ENCODE results near the gene SLC5A5. TPM values are rescaled to one million over a fixed set of nuclear protein-coding genes. Genes with fewer than 3 reads are reported as not detected.

SLC5A5 gene
- total RNA-seq, 3 donors from 2014 or later = not detected

GRCh38 chr19:17888260-17888659, 16.5 kb downstream of the SLC5A5 start:
- Histone ChIP-seq H3K9me3 (no peaks in the 10 kb centered on the region), H3K4me1 (no peaks in the 10 kb centered on the region), H3K36me3 (no peaks in the 10 kb centered on the region), H3K27ac (no peak overlapping the region), H3K4me3 (no peak overlapping the region), H3K27me3 (peaks cover 0 to 13% of the 10 kb centered on the region in 2 donors)
- intact Hi-C loops (cut with DNase I; ENCODE audit: low total_unique reads) = loop anchor here (5.0 kb wide), 1 partner anchor 241 kb away; no protein-coding TSS in a partner anchor
- TF ChIP-seq POLR2A (IDR thresholded peaks at IDR 0.05) (no peak), CTCF (IDR thresholded peaks at IDR 0.05) (no peak), POLR2AphosphoS5 (IDR thresholded peaks at IDR 0.05) (no peak)
- DNase-seq (ENCODE audit: low spot score in 2 of 2) = no peak

DNA sequence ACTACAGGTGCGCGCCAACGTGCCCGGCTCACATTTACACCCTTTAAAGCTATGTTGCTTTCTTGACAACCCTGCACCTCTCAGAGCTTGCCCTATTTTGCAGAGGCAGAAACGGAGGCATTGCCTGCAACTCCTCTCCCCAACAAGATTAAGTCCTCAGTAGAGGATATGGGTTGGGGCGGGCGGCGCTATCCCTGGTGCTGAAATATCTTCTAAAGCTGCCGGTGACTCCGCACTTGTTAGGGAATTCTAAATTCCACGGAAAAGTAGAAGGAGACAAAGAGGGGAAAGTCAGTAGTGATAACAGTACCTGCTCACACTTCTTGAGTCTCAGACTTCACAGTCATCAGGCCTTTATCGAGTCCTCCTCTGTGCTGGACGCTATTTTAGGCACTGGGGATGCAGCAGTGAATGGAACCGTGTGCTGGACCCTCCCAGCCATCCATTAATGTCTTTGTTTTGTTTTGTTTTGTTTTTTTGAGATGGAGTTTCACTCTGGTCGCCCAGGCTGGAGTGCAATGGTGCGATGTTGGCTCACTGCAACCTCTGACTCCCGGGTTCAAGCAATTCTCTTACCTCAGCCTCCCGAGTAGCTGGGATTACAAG, 18.0 kb downstream of the SLC5A5 start:
- TF ChIP-seq POLR2AphosphoS5 (IDR thresholded peaks at IDR 0.05) = no peak
- no peak overlapping the region for H3K4me3 ChIP-seq
- H3K27me3 ChIP-seq = peaks cover 0 to 10% of the 10 kb centered on the region in 2 donors
- no peak for DNase-seq (ENCODE audit: low spot score in 2 of 2)
- H3K36me3 ChIP-seq = no peaks in the 10 kb centered on the region
- intact Hi-C loops (cut with DNase I; ENCODE audit: low total_unique reads) = loop anchor here (5.0 kb wide), 1 partner anchor 242 kb away; no protein-coding TSS in a partner anchor
- H3K27ac ChIP-seq = no peak overlapping the region
- H3K9me3 ChIP-seq = no peaks in the 10 kb centered on the region
- no peaks in the 10 kb centered on the region for H3K4me1 ChIP-seq

GRCh38 chr19:17893766-17894165, 22.0 kb downstream of the SLC5A5 start:
- H3K9me3 ChIP-seq = no peaks in the 10 kb centered on the region
- peaks cover 0 to 14% of the 10 kb centered on the region in 2 donors for H3K27me3 ChIP-seq
- no peaks in the 10 kb centered on the region for H3K36me3 ChIP-seq
- TF ChIP-seq CTCF (IDR thresholded peaks at IDR 0.05) (no peak), POLR2A (IDR thresholded peaks at IDR 0.05) (no peak), POLR2AphosphoS5 (IDR thresholded peaks at IDR 0.05) (no peak)
- DNase-seq (ENCODE audit: low spot score in 2 of 2) = no peak
- no peaks in the 10 kb centered on the region for H3K4me1 ChIP-seq
- intact Hi-C loops (cut with DNase I; ENCODE audit: low total_unique reads) = no loop called here
- H3K27ac ChIP-seq = no peak overlapping the region
- no peak overlapping the region for H3K4me3 ChIP-seq

- TF ChIP-seq CTCF (IDR thresholded peaks at IDR 0.05) (no peak), POLR2A (IDR thresholded peaks at IDR 0.05) (no peak), POLR2AphosphoS5 (IDR thresholded peaks at IDR 0.05) (no peak)
- peaks cover 2 to 3% of the 10 kb centered on the region in 2 donors for H3K9me3 ChIP-seq
- intact Hi-C loops (cut with DNase I; ENCODE audit: low total_unique reads) = no loop called here
Measured at GRCh38 chr19:17902701-17903100, 31.0 kb downstream of the SLC5A5 start.

DNA sequence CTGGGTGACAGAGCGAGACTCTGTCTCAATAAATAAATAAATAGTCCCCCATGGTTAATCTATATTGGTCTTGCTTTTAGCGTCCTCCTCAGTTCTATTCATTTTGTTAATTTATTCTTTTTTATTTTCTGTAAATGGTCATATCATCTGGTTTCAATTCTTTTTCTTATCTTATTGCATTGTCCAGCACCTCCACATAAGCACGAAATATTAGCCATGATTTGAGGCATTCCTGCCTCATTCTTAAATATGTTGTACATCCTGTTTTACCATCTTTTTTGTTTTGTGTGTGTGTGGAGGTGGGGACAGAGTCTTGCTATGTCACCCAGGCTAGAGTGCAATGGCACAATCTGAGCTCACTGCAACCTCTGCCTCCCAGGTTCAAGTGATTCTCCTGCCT, 36.5 kb downstream of the SLC5A5 start:
- peaks cover 17 to 19% of the 10 kb centered on the region in 2 donors for H3K9me3 ChIP-seq
- no peak overlapping the region for H3K4me3 ChIP-seq
- H3K27me3 ChIP-seq = no peaks in the 10 kb centered on the region
- intact Hi-C loops (cut with DNase I; ENCODE audit: low total_unique reads) = no loop called here
- H3K4me1 ChIP-seq = peaks cover 0 to 3% of the 10 kb centered on the region in 2 donors
- TF ChIP-seq CTCF (IDR thresholded peaks at IDR 0.05) (no peak), POLR2A (IDR thresholded peaks at IDR 0.05) (no peak), POLR2AphosphoS5 (IDR thresholded peaks at IDR 0.05) (no peak)
- no peak for DNase-seq (ENCODE audit: low spot score in 2 of 2)
- H3K36me3 ChIP-seq = no peaks in the 10 kb centered on the region
- no peak overlapping the region for H3K27ac ChIP-seq

More at GRCh38 chr19:17902701-17903100, 31.0 kb downstream of the SLC5A5 start:
- Histone ChIP-seq H3K36me3 (no peaks in the 10 kb centered on the region), H3K4me3 (no peak overlapping the region), H3K4me1 (no peaks in the 10 kb centered on the region), H3K27ac (no peak overlapping the region), H3K27me3 (peaks cover 0 to 3% of the 10 kb centered on the region in 2 donors)
- no peak for DNase-seq (ENCODE audit: low spot score in 2 of 2)
